Liver (tissue), 9 donors: ENCODE data around the gene TTC23L. TPM values are rescaled to one million over a fixed set of nuclear protein-coding genes. Genes with fewer than 3 reads are reported as not detected.
A peak's percentile ranks its signal among the peaks of the same experiment; 100 is the strongest.

ENCODE experiments used
- DNase-seq: peaks from one replicate; pipeline ENCODE4 v3.0.0-alpha.2; 2017; ENCODE audit warnings: low spot score
- H3K27ac ChIP-seq, 2 donors: one replicate each; pipeline ENCODE4 v1.7.0; 2013; ENCODE audit warnings: inconsistent platforms in 2 of 2, low read length in 2 of 2, control low read depth in 1 of 2, low read depth in 1 of 2, mild to moderate bottlenecking in 1 of 2
- H3K27me3 ChIP-seq, 4 donors: one replicate each; pipeline versions ENCODE4 v1.6.1 to v1.7.0; 2013; ENCODE audit warnings: low read length in 3 of 4, inconsistent platforms in 1 of 4, mild to moderate bottlenecking in 1 of 4, moderate library complexity in 1 of 4; ENCODE audit not compliant: control insufficient read depth in 4 of 4, insufficient read depth in 4 of 4
- H3K36me3 ChIP-seq, 4 donors: one replicate each; pipeline versions ENCODE4 v1.6.1 to v1.7.0; 2013; ENCODE audit warnings: low read length in 3 of 4, mild to moderate bottlenecking in 3 of 4, low read depth in 1 of 4, moderate library complexity in 1 of 4; ENCODE audit not compliant: control insufficient read depth in 4 of 4, insufficient read depth in 3 of 4
- H3K4me1 ChIP-seq, 4 donors: one replicate each; pipeline versions ENCODE4 v1.6.1 to v1.7.0; 2013; ENCODE audit warnings: low read length in 3 of 4, mild to moderate bottlenecking in 3 of 4, moderate library complexity in 1 of 4; ENCODE audit not compliant: control insufficient read depth in 4 of 4, insufficient read depth in 4 of 4
- H3K4me3 ChIP-seq, 3 donors: one replicate each; pipeline versions ENCODE4 v1.6.1 to v1.7.0; 2013; ENCODE audit warnings: low read length in 3 of 3, control low read depth in 1 of 3, low read depth in 1 of 3, mild to moderate bottlenecking in 1 of 3
- H3K9ac ChIP-seq, 2 donors: one replicate each; pipeline ENCODE4 v1.7.0; 2013; ENCODE audit warnings: low read length in 2 of 2, mild to moderate bottlenecking in 2 of 2, moderate library complexity in 2 of 2, control low read depth in 1 of 2, low read depth in 1 of 2
- H3K9me3 ChIP-seq, 4 donors: one replicate each; pipeline versions ENCODE4 v1.6.1 to v1.7.0; 2013; ENCODE audit warnings: low read length in 3 of 4; ENCODE audit not compliant: control insufficient read depth in 4 of 4
- GABPA ChIP-seq, 2 donors: IDR thresholded peaks in 1 of 2; conservative IDR thresholded peaks in 1 of 2; 2 replicates each; pipeline ENCODE4 v1.6.1; 2016; ENCODE audit warnings: antibody characterized with exemption in 2 of 2, mild to moderate bottlenecking in 1 of 2, moderate library complexity in 1 of 2
- HNF4A ChIP-seq, 2 donors: conservative IDR thresholded peaks; 2 replicates each; pipeline ENCODE4 v1.6.1; 2016; ENCODE audit warnings: antibody characterized with exemption in 2 of 2, mild to moderate bottlenecking in 2 of 2
- HNF4G ChIP-seq: IDR thresholded peaks from 2 replicates; pipeline ENCODE4 v1.6.1; 2016; ENCODE audit warnings: antibody characterized with exemption
- JUND ChIP-seq, 2 donors: IDR thresholded peaks; 2 replicates each; pipeline ENCODE4 v1.6.1; 2016; ENCODE audit warnings: antibody characterized with exemption in 2 of 2
- NR2F2 ChIP-seq: IDR thresholded peaks from 2 replicates; pipeline ENCODE4 v1.6.1; 2016; ENCODE audit warnings: antibody characterized with exemption
- RXRA ChIP-seq, 2 donors: IDR thresholded peaks; 2 replicates each; pipeline ENCODE4 v1.6.1; 2017 to 2018; ENCODE audit warnings: antibody characterized with exemption in 2 of 2, mild to moderate bottlenecking in 1 of 2
- TAF1 ChIP-seq: conservative IDR thresholded peaks from 2 replicates; pipeline ENCODE4 v1.6.1; 2016; ENCODE audit warnings: antibody characterized with exemption, mild to moderate bottlenecking
- YY1 ChIP-seq: IDR thresholded peaks from 2 replicates; pipeline ENCODE4 v1.6.1; 2016; ENCODE audit warnings: antibody characterized with exemption, mild to moderate bottlenecking
- WGBS: extraction: QIAGEN DNeasy Blood & Tissue Kit; methylation state at CpG from one replicate; pipeline ENCODE4 v1.1.7; 2013; 5-methylcytosine and 5-hydroxymethylcytosine counted together
- polyA plus RNA-seq, 2 donors: library from polyadenylated mRNA; stranded (reverse) in 1 of 2; unstranded in 1 of 2; fragments of 200-250 nt in 1 of 2; fragments of >200 nt in 1 of 2; fragmentation: Nextera tagmentation in 1 of 2; extraction: Ambion mirVana in 1 of 2; gene quantifications; one replicate each; pipeline versions ENCODE4 v1.2.1 to v1.2.3, GENCODE V29; 2013 to 2015
- total RNA-seq, 2 donors: library from RNA; depleted of rRNA; stranded (reverse); fragments of >200 nt; gene quantifications; one replicate each; pipeline ENCODE4 v1.2.3, GENCODE V29; 2014
- TF ChIP-seq, protein P1 (sequence below): IDR thresholded peaks from 2 replicates; pipeline ENCODE4 v1.6.1; 2016; ENCODE audit warnings: antibody characterized with exemption, mild to moderate bottlenecking
- TF ChIP-seq, protein P2 (sequence below): IDR thresholded peaks from 2 replicates; pipeline ENCODE4 v1.6.1; 2016; ENCODE audit warnings: antibody characterized with exemption
- TF ChIP-seq, protein P3 (sequence below): IDR thresholded peaks from 2 replicates; pipeline ENCODE4 v1.6.1; 2016; ENCODE audit warnings: antibody characterized with exemption
- TF ChIP-seq, protein P4 (sequence below): fragments of 150-350 bp; IDR thresholded peaks from 2 replicates; pipeline ENCODE4 v1.5.1; 2017; ENCODE audit warnings: improper control_type of control experiment, low read depth, low read length; ENCODE audit not compliant: missing input control
- donor health status: healthy.
- donor health status: healthy.
- donor health status: healthy.
- donor health status: healthy.
- donor health status: healthy.

The TTC23L gene
- total and polyA plus RNA-seq, 4 donors: 0.03 to 0.19 (median 0.08) TPM; not detected in 1

DNA sequence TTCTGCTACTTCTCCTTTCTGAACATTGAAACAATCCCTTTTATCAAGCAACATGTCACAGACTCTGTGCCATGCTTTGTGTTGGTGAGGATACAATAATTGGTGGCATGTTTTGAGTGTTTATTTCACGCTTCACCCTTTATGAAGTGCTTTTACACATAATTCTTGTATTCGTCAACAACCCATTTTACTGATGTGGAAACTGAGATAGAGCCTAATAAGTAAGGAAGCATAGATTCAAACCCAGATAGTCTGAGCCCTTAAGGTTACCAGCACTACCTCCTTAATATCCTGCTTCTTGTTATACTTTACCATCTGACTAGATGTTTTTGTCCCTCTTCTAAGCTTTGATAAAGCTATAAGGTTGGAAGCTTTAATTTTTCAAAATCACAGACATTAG is 49.3 kb upstream of the TTC23L start (continued):
- TF ChIP-seq, protein P1, sequence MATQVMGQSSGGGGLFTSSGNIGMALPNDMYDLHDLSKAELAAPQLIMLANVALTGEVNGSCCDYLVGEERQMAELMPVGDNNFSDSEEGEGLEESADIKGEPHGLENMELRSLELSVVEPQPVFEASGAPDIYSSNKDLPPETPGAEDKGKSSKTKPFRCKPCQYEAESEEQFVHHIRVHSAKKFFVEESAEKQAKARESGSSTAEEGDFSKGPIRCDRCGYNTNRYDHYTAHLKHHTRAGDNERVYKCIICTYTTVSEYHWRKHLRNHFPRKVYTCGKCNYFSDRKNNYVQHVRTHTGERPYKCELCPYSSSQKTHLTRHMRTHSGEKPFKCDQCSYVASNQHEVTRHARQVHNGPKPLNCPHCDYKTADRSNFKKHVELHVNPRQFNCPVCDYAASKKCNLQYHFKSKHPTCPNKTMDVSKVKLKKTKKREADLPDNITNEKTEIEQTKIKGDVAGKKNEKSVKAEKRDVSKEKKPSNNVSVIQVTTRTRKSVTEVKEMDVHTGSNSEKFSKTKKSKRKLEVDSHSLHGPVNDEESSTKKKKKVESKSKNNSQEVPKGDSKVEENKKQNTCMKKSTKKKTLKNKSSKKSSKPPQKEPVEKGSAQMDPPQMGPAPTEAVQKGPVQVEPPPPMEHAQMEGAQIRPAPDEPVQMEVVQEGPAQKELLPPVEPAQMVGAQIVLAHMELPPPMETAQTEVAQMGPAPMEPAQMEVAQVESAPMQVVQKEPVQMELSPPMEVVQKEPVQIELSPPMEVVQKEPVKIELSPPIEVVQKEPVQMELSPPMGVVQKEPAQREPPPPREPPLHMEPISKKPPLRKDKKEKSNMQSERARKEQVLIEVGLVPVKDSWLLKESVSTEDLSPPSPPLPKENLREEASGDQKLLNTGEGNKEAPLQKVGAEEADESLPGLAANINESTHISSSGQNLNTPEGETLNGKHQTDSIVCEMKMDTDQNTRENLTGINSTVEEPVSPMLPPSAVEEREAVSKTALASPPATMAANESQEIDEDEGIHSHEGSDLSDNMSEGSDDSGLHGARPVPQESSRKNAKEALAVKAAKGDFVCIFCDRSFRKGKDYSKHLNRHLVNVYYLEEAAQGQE: no peak
- TF ChIP-seq HNF4G (no peak), NR2F2 (no peak), TAF1 (no peak), GABPA (IDR thresholded peaks at IDR 0.05 in 1 of 2, conservative IDR thresholded peaks at IDR 0.05 in 1 of 2) (no peak), JUND (IDR thresholded peaks at IDR 0.05) (no peak)
- TF ChIP-seq, protein P2, sequence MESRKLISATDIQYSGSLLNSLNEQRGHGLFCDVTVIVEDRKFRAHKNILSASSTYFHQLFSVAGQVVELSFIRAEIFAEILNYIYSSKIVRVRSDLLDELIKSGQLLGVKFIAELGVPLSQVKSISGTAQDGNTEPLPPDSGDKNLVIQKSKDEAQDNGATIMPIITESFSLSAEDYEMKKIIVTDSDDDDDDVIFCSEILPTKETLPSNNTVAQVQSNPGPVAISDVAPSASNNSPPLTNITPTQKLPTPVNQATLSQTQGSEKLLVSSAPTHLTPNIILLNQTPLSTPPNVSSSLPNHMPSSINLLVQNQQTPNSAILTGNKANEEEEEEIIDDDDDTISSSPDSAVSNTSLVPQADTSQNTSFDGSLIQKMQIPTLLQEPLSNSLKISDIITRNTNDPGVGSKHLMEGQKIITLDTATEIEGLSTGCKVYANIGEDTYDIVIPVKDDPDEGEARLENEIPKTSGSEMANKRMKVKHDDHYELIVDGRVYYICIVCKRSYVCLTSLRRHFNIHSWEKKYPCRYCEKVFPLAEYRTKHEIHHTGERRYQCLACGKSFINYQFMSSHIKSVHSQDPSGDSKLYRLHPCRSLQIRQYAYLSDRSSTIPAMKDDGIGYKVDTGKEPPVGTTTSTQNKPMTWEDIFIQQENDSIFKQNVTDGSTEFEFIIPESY: no peak

DNA sequence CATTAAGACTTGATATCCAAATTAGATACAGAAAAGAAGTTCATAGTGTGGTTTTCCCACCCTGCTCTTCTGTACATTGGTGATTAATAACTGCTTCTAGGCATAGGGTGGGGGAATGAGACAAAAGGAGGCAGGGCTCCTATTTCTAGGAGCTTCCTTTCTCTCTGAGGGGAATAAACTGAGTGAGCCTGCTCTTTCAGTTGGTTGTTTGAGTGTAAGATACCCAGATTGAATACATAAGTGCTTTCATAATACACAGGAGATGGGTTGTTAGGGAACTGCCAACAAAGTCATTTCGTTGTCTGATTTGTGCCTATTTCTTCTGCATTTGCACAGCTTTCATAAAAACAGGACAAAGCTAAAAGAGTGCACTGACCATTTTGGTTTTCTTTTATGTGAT is 48.9 kb upstream of the TTC23L start:
- H3K4me3 ChIP-seq: no peak overlapping the region
- no peaks in the 10 kb centered on the region for H3K9me3 ChIP-seq
- TF ChIP-seq HNF4A (conservative IDR thresholded peaks at IDR 0.05): no peak
- no peak for TF ChIP-seq NR2F2
- TF ChIP-seq JUND (IDR thresholded peaks at IDR 0.05): no peak
- TF ChIP-seq, protein P1: no peak
- no peak for TF ChIP-seq YY1
- TF ChIP-seq, protein P2: no peak
- TF ChIP-seq, protein P3, sequence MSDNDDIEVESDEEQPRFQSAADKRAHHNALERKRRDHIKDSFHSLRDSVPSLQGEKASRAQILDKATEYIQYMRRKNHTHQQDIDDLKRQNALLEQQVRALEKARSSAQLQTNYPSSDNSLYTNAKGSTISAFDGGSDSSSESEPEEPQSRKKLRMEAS: no peak
- no peak for TF ChIP-seq TAF1
- no peak for TF ChIP-seq RXRA (IDR thresholded peaks at IDR 0.05)
- TF ChIP-seq, protein P4, sequence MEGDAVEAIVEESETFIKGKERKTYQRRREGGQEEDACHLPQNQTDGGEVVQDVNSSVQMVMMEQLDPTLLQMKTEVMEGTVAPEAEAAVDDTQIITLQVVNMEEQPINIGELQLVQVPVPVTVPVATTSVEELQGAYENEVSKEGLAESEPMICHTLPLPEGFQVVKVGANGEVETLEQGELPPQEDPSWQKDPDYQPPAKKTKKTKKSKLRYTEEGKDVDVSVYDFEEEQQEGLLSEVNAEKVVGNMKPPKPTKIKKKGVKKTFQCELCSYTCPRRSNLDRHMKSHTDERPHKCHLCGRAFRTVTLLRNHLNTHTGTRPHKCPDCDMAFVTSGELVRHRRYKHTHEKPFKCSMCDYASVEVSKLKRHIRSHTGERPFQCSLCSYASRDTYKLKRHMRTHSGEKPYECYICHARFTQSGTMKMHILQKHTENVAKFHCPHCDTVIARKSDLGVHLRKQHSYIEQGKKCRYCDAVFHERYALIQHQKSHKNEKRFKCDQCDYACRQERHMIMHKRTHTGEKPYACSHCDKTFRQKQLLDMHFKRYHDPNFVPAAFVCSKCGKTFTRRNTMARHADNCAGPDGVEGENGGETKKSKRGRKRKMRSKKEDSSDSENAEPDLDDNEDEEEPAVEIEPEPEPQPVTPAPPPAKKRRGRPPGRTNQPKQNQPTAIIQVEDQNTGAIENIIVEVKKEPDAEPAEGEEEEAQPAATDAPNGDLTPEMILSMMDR: no peak
- TF ChIP-seq GABPA (IDR thresholded peaks at IDR 0.05 in 1 of 2, conservative IDR thresholded peaks at IDR 0.05 in 1 of 2): no peak
- H3K27ac ChIP-seq: peak overlapping the region in 1 of 2 donors; percentile 48
- no peaks in the 10 kb centered on the region for H3K36me3 ChIP-seq
- DNase-seq: no peak
- peaks cover 0 to 1% (median 0%) of the 10 kb centered on the region in 4 donors for H3K4me1 ChIP-seq
- no peaks in the 10 kb centered on the region for H3K27me3 ChIP-seq
- WGBS: 33% methylated on average over 1 of the region's 1 CpG
- H3K9ac ChIP-seq: no peak overlapping the region
